Measurements from ENCODE around the gene LINGO3.

Gene LINGO3

DNA sequence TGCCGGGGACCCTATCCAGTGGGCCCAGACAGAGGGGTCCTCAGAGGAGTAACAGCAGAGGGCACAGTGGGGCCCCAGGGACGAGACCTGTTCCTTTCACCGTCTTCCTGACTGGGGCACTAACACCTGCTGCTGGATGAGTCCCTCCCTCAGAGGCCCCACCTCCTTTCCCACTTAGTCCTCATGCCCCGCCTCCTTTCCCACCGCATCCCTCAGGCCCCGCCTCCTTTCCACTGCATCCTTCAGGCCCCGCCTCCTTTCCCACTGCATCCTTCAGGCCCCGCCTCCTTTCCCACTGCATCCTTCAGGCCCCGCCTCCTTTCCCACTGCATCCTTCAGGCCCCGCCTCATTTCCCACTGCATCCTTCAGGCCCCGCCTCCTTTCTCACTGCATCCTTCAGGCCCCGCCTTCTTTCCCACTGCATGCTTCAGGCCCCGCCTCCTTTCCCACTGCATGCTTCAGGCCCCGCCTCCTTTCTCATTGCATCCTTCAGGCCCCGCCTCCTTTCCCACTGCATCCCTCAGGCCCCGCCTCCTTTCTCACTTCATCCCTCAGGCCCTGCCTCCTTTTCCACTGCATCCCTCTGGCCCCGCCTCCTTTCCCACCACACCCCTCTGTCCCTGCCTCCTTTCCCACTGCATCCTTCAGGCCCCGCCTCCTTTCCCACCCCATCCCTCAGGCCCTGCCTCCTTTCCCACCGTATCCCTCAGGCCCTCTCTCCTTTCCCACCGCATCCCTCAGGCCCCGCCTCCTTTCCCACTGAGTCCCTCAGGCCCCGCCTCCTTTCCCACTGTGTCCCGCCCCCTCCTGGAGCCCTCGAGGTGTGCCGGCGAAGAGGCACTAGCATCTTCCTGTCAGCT lies 27.3 kb upstream of the LINGO3 start:
- in situ Hi-C loops (cut with MboI; ENCODE audit: low pct_unique_long_range_greater_than_20kb, low sequenced_read_pairs, unreplicated experiment): no loop called here
- no peak for DNase-seq (ENCODE audit: low spot score)

GRCh38 chr19:2334426-2334825 lies 26.5 kb upstream of the LINGO3 start:
- in situ Hi-C loops (cut with MboI; ENCODE audit: low pct_unique_long_range_greater_than_20kb, low sequenced_read_pairs, unreplicated experiment): no loop called here
- DNase-seq (ENCODE audit: low spot score): no peak
- TF ChIP-seq, protein P1, sequence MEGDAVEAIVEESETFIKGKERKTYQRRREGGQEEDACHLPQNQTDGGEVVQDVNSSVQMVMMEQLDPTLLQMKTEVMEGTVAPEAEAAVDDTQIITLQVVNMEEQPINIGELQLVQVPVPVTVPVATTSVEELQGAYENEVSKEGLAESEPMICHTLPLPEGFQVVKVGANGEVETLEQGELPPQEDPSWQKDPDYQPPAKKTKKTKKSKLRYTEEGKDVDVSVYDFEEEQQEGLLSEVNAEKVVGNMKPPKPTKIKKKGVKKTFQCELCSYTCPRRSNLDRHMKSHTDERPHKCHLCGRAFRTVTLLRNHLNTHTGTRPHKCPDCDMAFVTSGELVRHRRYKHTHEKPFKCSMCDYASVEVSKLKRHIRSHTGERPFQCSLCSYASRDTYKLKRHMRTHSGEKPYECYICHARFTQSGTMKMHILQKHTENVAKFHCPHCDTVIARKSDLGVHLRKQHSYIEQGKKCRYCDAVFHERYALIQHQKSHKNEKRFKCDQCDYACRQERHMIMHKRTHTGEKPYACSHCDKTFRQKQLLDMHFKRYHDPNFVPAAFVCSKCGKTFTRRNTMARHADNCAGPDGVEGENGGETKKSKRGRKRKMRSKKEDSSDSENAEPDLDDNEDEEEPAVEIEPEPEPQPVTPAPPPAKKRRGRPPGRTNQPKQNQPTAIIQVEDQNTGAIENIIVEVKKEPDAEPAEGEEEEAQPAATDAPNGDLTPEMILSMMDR (IDR thresholded peaks at IDR 0.05; ENCODE audit: extremely low read depth, insufficient read depth, missing control alignments): no peak

More for the DNA sequence above, 27.3 kb upstream of the LINGO3 start:
- TF ChIP-seq, protein P1 (IDR thresholded peaks at IDR 0.05; ENCODE audit: extremely low read depth, insufficient read depth, missing control alignments): no peak

DNA sequence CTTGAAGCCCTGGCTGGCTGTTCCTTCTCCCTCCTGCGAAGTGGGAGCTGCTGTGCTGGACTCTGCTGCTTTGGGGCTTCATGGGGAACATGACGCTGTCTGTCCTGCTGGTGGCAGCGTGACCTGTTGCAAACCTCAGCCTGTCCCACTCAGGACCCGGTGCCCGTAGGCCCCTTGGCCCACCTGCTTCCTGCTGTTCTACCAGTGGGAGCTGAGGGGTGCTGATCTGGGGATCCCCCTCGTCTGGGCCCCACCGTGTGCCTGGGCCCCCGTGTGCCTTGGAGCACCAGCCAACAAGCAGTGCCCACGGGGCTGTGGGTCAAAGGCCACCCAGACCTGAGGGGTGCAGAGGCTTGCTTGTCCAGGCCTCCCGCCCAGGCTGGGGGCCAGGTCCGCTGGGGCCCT lies 25.9 kb upstream of the LINGO3 start:
- DNase-seq (ENCODE audit: low spot score): no peak
- in situ Hi-C loops (cut with MboI; ENCODE audit: low pct_unique_long_range_greater_than_20kb, low sequenced_read_pairs, unreplicated experiment): no loop called here
- TF ChIP-seq, protein P1 (IDR thresholded peaks at IDR 0.05; ENCODE audit: extremely low read depth, insufficient read depth, missing control alignments): peak; percentile 14

GRCh38 chr19:2333027-2333806 lies 25.3 kb upstream of the LINGO3 start:
- TF ChIP-seq, protein P1 (IDR thresholded peaks at IDR 0.05; ENCODE audit: extremely low read depth, insufficient read depth, missing control alignments): no peak
- no peak for DNase-seq (ENCODE audit: low spot score)
- in situ Hi-C loops (cut with MboI; ENCODE audit: low pct_unique_long_range_greater_than_20kb, low sequenced_read_pairs, unreplicated experiment): no loop called here

DNA sequence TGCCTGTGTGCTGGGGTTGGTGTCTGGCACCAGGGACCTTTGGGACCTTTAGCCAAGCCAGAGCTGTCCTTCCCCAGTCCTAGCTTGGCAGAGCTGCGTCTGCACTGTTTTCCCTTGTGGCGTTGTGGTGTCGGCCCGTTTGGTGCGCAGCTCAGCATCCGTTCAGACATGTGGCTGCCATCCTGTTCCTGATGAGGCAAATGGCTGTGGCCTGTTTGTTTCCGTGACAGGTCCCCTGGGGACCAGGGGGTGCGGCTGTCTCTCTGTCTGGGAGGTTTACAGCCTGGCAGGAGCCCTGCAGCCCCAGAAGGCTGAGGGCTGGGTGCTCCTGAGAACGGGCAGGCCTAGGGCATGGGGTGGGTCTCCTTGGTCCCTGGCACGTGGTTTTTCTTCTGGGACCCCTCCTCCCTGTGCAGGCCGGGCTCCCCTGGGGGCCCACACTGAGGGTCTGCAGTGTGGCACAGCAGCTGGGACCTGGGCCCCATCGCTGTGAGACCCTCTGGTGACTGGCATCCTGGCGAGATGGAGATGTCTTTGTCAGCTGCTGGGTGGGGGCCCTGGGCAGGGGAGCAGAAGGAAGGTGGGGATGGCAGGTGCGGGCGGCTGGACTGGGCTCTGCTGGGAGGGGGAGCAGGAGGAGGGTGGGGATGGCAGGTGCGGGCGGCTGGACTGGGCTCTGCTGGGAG lies 24.5 kb upstream of the LINGO3 start:
- DNase-seq (ENCODE audit: low spot score): peak; percentile 75
- in situ Hi-C loops (cut with MboI; ENCODE audit: low pct_unique_long_range_greater_than_20kb, low sequenced_read_pairs, unreplicated experiment): no loop called here
- TF ChIP-seq, protein P1 (IDR thresholded peaks at IDR 0.05; ENCODE audit: extremely low read depth, insufficient read depth, missing control alignments): no peak

GRCh38 chr19:2331601-2332246 lies 23.8 kb upstream of the LINGO3 start:
- no peak for DNase-seq (ENCODE audit: low spot score)
- in situ Hi-C loops (cut with MboI; ENCODE audit: low pct_unique_long_range_greater_than_20kb, low sequenced_read_pairs, unreplicated experiment): no loop called here
- TF ChIP-seq, protein P1 (IDR thresholded peaks at IDR 0.05; ENCODE audit: extremely low read depth, insufficient read depth, missing control alignments): no peak
